ENCODE results near the gene TREML4.

DNA sequence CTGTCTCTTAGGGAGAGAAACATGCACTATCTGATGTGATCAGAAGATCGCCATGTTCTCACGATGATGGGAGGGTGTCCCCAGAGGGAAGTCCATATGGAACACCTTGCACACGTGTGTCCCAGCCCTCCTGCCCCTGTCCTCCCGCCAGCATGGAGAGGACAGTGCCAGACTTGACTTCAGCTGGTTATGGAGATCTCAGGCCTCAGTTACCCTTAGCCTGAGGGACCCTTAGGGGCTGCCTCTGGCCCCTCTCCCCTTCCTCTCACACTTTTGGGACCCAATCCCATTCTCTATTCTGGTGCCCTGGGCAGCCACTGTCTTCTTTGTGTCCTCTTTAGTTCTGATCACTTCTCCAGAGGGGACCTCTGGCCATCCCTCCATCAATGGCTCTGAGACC, 1.6 kb downstream of the TREML4 start:
- TF ChIP-seq MAX (IDR thresholded peaks at IDR 0.05; ENCODE audit: low read depth, low read length) (no peak), POLR2A (IDR thresholded peaks at IDR 0.05; ENCODE audit: extremely low read depth, insufficient read length) (no peak)
- TF ChIP-seq, protein P1, sequence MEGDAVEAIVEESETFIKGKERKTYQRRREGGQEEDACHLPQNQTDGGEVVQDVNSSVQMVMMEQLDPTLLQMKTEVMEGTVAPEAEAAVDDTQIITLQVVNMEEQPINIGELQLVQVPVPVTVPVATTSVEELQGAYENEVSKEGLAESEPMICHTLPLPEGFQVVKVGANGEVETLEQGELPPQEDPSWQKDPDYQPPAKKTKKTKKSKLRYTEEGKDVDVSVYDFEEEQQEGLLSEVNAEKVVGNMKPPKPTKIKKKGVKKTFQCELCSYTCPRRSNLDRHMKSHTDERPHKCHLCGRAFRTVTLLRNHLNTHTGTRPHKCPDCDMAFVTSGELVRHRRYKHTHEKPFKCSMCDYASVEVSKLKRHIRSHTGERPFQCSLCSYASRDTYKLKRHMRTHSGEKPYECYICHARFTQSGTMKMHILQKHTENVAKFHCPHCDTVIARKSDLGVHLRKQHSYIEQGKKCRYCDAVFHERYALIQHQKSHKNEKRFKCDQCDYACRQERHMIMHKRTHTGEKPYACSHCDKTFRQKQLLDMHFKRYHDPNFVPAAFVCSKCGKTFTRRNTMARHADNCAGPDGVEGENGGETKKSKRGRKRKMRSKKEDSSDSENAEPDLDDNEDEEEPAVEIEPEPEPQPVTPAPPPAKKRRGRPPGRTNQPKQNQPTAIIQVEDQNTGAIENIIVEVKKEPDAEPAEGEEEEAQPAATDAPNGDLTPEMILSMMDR (IDR thresholded peaks at IDR 0.05; ENCODE audit: low read depth, low read length) = no peak

Measured in NB4 (cell line).